ENCODE results near the gene NOP56. TPM values are rescaled to one million over a fixed set of nuclear protein-coding genes. Genes with fewer than 3 reads are reported as not detected.
A peak's percentile ranks its signal among the peaks of the same experiment; 100 is the strongest.

Gene NOP56
- total and polyA plus RNA-seq, 5 donors from 2014 or later = 91.8 to 249 (median 105) TPM

DNA sequence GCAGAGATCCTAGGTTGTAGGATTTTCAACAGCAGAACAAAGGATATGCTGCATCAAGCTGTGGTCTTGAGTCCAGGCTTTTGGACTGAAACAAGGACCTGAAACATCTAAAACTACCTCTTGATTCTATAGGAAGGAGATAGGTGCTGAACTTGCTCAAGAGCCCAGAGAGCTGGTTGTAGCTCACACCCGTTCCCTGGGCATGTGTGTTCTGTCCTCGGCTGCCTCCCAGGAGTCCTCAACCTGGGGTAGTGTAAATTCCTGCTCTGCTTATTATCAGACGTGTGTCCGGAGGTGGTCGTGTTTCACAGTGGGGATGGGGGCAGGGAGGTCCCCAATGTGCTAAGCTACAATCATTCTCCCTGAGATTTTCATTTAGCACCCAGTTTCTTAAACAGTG, 4.8 kb downstream of the NOP56 start:
- no peak for ATAC-seq (ENCODE audit: low read depth in 2 of 2)
- Histone ChIP-seq H3K27me3 (ENCODE audit: control insufficient read depth, insufficient read depth, low read length) (no peaks in the 10 kb centered on the region), H3K9me3 (ENCODE audit: control insufficient read depth in 2 of 2, low read length in 2 of 2) (no peaks in the 10 kb centered on the region), H3K36me3 (ENCODE audit: control insufficient read depth, insufficient read depth, low read length) (peaks cover 81% of the 10 kb centered on the region), H3K4me1 (ENCODE audit: control insufficient read depth, insufficient read depth, low read length, poor library complexity, severe bottlenecking) (peaks cover 20% of the 10 kb centered on the region), H3K27ac (ENCODE audit: insufficient read depth, low read length, poor library complexity, severe bottlenecking) (no peak overlapping the region), H3K4me3 (ENCODE audit: low read depth, low read length) (no peak overlapping the region)
- peak overlapping the region in 1 of 4 donors; percentile 65 for H3K4me3 Mint-ChIP-seq
- peaks cover 65% of the 10 kb centered on the region for H3K36me3 Mint-ChIP-seq
- H3K9me3 Mint-ChIP-seq = no peaks in the 10 kb centered on the region
- peaks cover 11 to 35% (median 23%) of the 10 kb centered on the region in 4 donors for H3K4me1 Mint-ChIP-seq
- no peak for DNase-seq
- no peaks in the 10 kb centered on the region for H3K27me3 Mint-ChIP-seq
- H3K27ac Mint-ChIP-seq = peak overlapping the region in 1 of 3 donors; percentile 56

DNA sequence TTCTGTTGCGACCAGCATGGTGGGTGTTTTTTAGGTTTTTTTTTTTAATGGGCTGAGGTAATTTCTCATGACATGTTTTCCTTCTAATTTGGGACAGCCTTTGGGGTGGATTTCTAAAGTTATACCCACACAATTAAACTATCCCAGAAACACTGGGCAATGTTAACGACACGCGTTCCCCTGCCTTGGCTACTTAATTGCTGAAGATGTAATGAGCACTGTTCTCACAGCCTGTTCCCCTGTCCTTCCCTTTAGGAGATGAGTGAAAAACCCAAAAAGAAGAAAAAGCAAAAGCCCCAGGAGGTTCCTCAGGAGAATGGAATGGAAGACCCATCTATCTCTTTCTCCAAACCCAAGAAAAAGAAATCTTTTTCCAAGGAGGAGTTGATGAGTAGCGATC, 5.2 kb downstream of the NOP56 start:
- H3K27ac Mint-ChIP-seq = peak overlapping the region in 1 of 3 donors; percentile 83
- peak overlapping the region in 1 of 4 donors; percentile 95 for H3K4me3 Mint-ChIP-seq

DNA sequence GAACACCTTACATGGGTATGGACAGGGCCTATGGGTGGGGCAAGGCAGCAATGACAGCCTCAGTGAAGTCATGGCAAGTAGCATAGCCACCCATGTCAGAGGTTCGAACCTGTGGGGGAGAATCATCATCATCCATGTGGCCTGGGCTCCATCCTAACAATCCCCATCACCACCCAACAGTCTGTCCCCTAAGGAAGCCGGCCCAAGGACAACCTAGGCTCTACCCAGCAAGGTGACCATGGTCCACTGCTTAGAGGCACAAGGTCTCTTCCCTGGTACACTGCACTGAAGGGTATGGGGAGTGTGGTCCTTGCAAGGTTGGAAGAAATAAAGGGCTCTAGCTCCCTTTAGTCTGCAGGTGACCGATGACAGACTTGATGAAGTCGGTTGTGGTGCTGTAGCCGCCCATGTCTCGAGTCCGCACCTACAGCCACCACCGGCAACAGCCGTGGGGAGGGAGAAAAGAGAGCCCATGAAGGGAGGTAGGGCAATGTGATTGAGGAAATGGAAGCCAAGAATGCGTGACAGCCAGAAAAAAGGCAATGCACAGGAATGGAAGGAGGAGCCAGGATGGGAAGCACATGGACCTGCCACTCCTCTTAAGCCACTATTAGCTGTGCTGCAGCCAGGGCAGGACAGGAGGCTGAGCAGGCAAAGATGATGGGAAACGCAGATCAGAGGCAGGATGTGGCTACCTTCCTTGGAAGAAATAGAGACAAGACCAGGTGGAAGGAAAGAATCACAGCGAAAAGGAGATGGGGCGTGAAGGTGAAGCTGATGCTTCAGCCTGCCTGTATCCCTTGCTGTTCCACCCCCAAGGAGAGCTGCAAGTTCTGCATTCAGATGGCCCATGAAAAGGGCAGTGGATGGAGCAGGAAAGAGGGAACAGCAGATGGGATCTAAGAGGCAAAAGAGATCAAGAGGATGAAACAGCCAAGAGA, 6.3 kb downstream of the NOP56 start:
- Histone ChIP-seq H3K36me3 (ENCODE audit: control insufficient read depth, insufficient read depth, low read length) (peaks cover 83% of the 10 kb centered on the region), H3K4me1 (ENCODE audit: control insufficient read depth, insufficient read depth, low read length, poor library complexity, severe bottlenecking) (peaks cover 19% of the 10 kb centered on the region), H3K4me3 (ENCODE audit: low read depth, low read length) (no peak overlapping the region), H3K27ac (ENCODE audit: insufficient read depth, low read length, poor library complexity, severe bottlenecking) (no peak overlapping the region), H3K27me3 (ENCODE audit: control insufficient read depth, insufficient read depth, low read length) (no peaks in the 10 kb centered on the region), H3K9me3 (ENCODE audit: control insufficient read depth in 2 of 2, low read length in 2 of 2) (no peaks in the 10 kb centered on the region)
- Mint-ChIP-seq H3K36me3 (peaks cover 67% of the 10 kb centered on the region), H3K4me3 (peak overlapping the region in 2 of 4 donors; percentile 48 to 95), H3K27ac (no peak overlapping the region), H3K4me1 (peaks cover 14 to 40% (median 24%) of the 10 kb centered on the region in 4 donors), H3K9me3 (no peaks in the 10 kb centered on the region), H3K27me3 (no peaks in the 10 kb centered on the region)
- ATAC-seq (ENCODE audit: low read depth in 2 of 2) (no peak), DNase-seq (no peak)

More for the DNA sequence above, 5.2 kb downstream of the NOP56 start:
- Histone ChIP-seq H3K27ac (ENCODE audit: insufficient read depth, low read length, poor library complexity, severe bottlenecking) (no peak overlapping the region), H3K9me3 (ENCODE audit: control insufficient read depth in 2 of 2, low read length in 2 of 2) (no peaks in the 10 kb centered on the region), H3K4me3 (ENCODE audit: low read depth, low read length) (no peak overlapping the region), H3K4me1 (ENCODE audit: control insufficient read depth, insufficient read depth, low read length, poor library complexity, severe bottlenecking) (peaks cover 20% of the 10 kb centered on the region), H3K27me3 (ENCODE audit: control insufficient read depth, insufficient read depth, low read length) (no peaks in the 10 kb centered on the region), H3K36me3 (ENCODE audit: control insufficient read depth, insufficient read depth, low read length) (peaks cover 83% of the 10 kb centered on the region)
- DNase-seq (no peak), ATAC-seq (ENCODE audit: low read depth in 2 of 2) (no peak)
- peaks cover 14 to 36% (median 25%) of the 10 kb centered on the region in 4 donors for H3K4me1 Mint-ChIP-seq
- H3K27me3 Mint-ChIP-seq = no peaks in the 10 kb centered on the region
- H3K36me3 Mint-ChIP-seq = peaks cover 67% of the 10 kb centered on the region
- no peaks in the 10 kb centered on the region for H3K9me3 Mint-ChIP-seq

DNA sequence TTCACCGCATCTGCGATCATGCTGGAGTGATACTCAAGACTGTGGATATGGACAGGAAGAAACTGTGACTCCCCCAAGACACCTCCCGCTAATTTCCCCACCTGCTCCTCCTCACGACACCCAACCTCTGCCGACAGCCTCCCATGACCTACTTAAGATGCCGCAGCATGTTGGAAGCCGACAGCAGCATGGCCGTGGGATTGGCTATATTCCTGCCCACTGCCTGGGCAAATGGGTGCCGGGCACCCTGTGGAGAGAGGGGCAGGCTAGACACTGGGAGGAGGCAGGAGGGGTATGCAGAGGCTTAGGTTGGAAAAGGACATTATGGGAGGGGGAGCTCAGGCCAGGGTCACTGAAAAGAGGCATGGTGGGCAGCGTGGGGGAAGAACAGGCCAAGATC, 7.1 kb downstream of the NOP56 start:
- peaks cover 77% of the 10 kb centered on the region for H3K36me3 ChIP-seq (ENCODE audit: control insufficient read depth, insufficient read depth, low read length)
- ATAC-seq (ENCODE audit: low read depth in 2 of 2) (no peak), DNase-seq (no peak)
- no peaks in the 10 kb centered on the region for H3K27me3 ChIP-seq (ENCODE audit: control insufficient read depth, insufficient read depth, low read length)
- H3K4me1 ChIP-seq (ENCODE audit: control insufficient read depth, insufficient read depth, low read length, poor library complexity, severe bottlenecking) = peaks cover 17% of the 10 kb centered on the region
- H3K27me3 Mint-ChIP-seq = peaks cover 7% of the 10 kb centered on the region
- H3K27ac Mint-ChIP-seq = no peak overlapping the region
- peaks cover 18 to 40% (median 25%) of the 10 kb centered on the region in 4 donors for H3K4me1 Mint-ChIP-seq
- H3K4me3 ChIP-seq (ENCODE audit: low read depth, low read length) = no peak overlapping the region
- no peaks in the 10 kb centered on the region for H3K9me3 ChIP-seq (ENCODE audit: control insufficient read depth in 2 of 2, low read length in 2 of 2)
- peaks cover 0 to 2% (median 0%) of the 10 kb centered on the region in 7 donors for H3K9me3 Mint-ChIP-seq
- peaks cover 70% of the 10 kb centered on the region for H3K36me3 Mint-ChIP-seq
- H3K4me3 Mint-ChIP-seq = peak overlapping the region in 2 of 4 donors; percentile 75 to 95
- H3K27ac ChIP-seq (ENCODE audit: insufficient read depth, low read length, poor library complexity, severe bottlenecking) = no peak overlapping the region

DNA sequence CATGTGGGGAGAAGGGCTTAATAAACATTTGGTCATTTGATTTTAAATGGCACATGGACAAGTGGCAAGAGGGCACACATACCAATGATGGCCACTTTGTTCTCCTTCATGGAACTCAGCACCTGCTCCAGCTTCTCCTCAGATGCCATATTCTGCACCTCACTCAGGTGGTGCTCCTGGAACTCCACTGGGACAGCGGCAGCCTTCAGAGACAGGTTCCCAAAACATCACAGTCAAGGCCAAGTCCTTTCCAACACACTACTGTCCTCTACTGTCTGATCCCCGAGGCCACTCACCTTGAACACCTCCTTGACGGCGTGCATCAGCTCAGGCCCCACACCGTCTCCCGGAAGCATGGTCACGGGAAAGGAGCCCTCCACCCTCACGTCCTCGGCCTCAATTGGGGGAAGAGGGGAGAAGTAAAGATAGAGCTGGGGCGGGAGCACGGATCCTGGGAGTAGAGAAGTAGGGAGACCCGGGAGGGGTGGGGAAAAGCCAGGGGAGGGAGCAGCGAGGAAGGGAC, 11.0 kb downstream of the NOP56 start:
- Histone ChIP-seq H3K27me3 (ENCODE audit: control insufficient read depth, insufficient read depth, low read length) (peaks cover 1% of the 10 kb centered on the region), H3K27ac (ENCODE audit: insufficient read depth, low read length, poor library complexity, severe bottlenecking) (peak overlapping the region; percentile 90), H3K4me1 (ENCODE audit: control insufficient read depth, insufficient read depth, low read length, poor library complexity, severe bottlenecking) (peaks cover 18% of the 10 kb centered on the region), H3K9me3 (ENCODE audit: control insufficient read depth in 2 of 2, low read length in 2 of 2) (no peaks in the 10 kb centered on the region), H3K4me3 (ENCODE audit: low read depth, low read length) (peak overlapping the region; percentile 95), H3K36me3 (ENCODE audit: control insufficient read depth, insufficient read depth, low read length) (peaks cover 39% of the 10 kb centered on the region)
- H3K27me3 Mint-ChIP-seq = peaks cover 7% of the 10 kb centered on the region
- peaks cover 0 to 2% (median 0%) of the 10 kb centered on the region in 7 donors for H3K9me3 Mint-ChIP-seq
- ATAC-seq (ENCODE audit: low read depth in 2 of 2) (no peak), DNase-seq (no peak)
- H3K4me1 Mint-ChIP-seq = peaks cover 11 to 32% (median 19%) of the 10 kb centered on the region in 4 donors
- peaks cover 40% of the 10 kb centered on the region for H3K36me3 Mint-ChIP-seq
- peak overlapping the region; percentile 89 to 96 (median 95) for H3K27ac Mint-ChIP-seq
- peak overlapping the region; percentile 90 to 96 (median 92) for H3K4me3 Mint-ChIP-seq

DNA sequence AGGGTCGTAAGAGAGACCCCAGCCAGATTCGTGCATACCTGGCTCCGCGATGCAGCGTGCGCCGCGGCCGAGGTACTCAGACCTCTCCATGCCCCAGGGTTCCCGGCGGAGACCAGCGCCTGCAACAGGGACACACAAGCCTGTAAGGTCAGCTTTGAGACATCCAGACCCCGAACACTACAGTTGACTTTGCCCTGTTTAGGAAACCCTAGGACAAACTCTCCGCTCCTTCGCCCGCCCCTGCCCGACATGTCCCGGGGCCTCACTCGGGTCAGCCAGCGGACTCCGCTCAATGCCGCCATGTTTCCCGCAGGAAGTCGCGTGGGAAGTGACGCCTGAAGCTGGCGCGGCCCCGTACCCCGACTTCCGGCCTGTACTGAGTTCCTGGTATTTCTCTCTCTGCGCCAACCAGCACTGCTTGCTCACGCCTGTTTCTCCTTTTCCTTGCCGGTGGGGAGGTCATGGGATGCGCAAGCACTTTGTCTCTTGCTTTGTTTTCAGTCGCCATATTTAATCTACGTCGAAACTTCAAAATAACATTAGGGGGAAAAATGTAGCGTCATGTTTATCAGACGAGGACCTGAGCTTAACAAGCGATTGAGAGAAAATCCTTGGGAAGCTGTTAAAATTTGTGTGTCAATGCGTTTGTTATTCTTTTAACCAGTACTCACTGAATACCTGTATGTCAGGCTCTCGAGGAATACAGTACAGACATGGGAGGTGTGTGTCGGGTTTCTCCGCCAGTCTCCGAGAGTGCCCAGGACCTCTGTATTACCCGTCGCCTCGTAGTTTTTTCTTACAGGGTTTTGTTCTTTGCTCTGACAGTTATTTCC, 11.7 kb downstream of the NOP56 start, which contains the start of gene IDH3B:
Gene IDH3B, minus strand, starts transcription at position 330 of the 833 bp plus-strand sequence. Its CDS starts 28 bp downstream, at position 302.
- peaks cover 7% of the 10 kb centered on the region for H3K27me3 Mint-ChIP-seq
- Histone ChIP-seq H3K36me3 (ENCODE audit: control insufficient read depth, insufficient read depth, low read length) (peaks cover 33% of the 10 kb centered on the region), H3K27me3 (ENCODE audit: control insufficient read depth, insufficient read depth, low read length) (peaks cover 1% of the 10 kb centered on the region), H3K4me1 (ENCODE audit: control insufficient read depth, insufficient read depth, low read length, poor library complexity, severe bottlenecking) (peaks cover 18% of the 10 kb centered on the region), H3K4me3 (ENCODE audit: low read depth, low read length) (peak within 1 kb of the TSS; percentile 95), H3K27ac (ENCODE audit: insufficient read depth, low read length, poor library complexity, severe bottlenecking) (peak within 1 kb of the TSS; percentile 90), H3K9me3 (ENCODE audit: control insufficient read depth in 2 of 2, low read length in 2 of 2) (no peaks in the 10 kb centered on the region)
- ATAC-seq (ENCODE audit: low read depth in 2 of 2) (peak; percentile 98), DNase-seq (peak; percentile 87 to 95 (median 90))
- H3K4me3 Mint-ChIP-seq = peak within 1 kb of the TSS; percentile 90 to 96 (median 92)
- peaks cover 11 to 32% (median 17%) of the 10 kb centered on the region in 4 donors for H3K4me1 Mint-ChIP-seq
- peaks cover 0 to 2% (median 0%) of the 10 kb centered on the region in 7 donors for H3K9me3 Mint-ChIP-seq
- peak within 1 kb of the TSS; percentile 96 to 100 (median 98) for H3K27ac Mint-ChIP-seq
- peaks cover 33% of the 10 kb centered on the region for H3K36me3 Mint-ChIP-seq

DNA sequence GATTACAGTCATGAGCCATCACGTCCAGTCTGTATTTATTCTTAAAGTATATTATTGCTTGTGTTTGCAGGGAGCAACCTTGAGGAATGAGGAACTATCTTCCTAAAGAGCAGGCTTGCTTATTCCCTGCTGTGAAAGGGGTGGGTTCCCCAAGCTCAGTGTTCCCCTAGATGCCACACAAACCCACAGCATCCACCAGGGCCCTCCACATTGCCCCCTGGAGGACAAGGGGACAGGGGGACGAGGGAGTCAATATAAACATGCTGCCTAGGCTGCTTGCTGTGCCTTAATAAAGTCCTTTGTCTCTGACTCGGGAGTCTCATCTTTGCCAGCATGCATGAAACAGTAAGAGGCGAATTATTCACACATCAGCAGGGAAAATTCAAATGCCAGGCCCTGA, 19.5 kb downstream of the NOP56 start:
- DNase-seq (no peak), ATAC-seq (ENCODE audit: low read depth in 2 of 2) (no peak)
- Histone ChIP-seq H3K36me3 (ENCODE audit: control insufficient read depth, insufficient read depth, low read length) (no peaks in the 10 kb centered on the region), H3K27ac (ENCODE audit: insufficient read depth, low read length, poor library complexity, severe bottlenecking) (no peak overlapping the region), H3K27me3 (ENCODE audit: control insufficient read depth, insufficient read depth, low read length) (peaks cover 5% of the 10 kb centered on the region), H3K9me3 (ENCODE audit: control insufficient read depth in 2 of 2, low read length in 2 of 2) (no peaks in the 10 kb centered on the region), H3K4me3 (ENCODE audit: low read depth, low read length) (no peak overlapping the region), H3K4me1 (ENCODE audit: control insufficient read depth, insufficient read depth, low read length, poor library complexity, severe bottlenecking) (no peaks in the 10 kb centered on the region)
- no peaks in the 10 kb centered on the region for H3K4me1 Mint-ChIP-seq
- H3K36me3 Mint-ChIP-seq = no peaks in the 10 kb centered on the region
- H3K9me3 Mint-ChIP-seq = no peaks in the 10 kb centered on the region
- no peak overlapping the region for H3K27ac Mint-ChIP-seq
- peaks cover 12% of the 10 kb centered on the region for H3K27me3 Mint-ChIP-seq
- H3K4me3 Mint-ChIP-seq = no peak overlapping the region
